HFFc6 (cell line): ENCODE measurements around the gene SEMA4F. TPM values are rescaled to one million over a fixed set of nuclear protein-coding genes. Genes with fewer than 3 reads are reported as not detected.
"Not testable (repeated sequence)": the region's sequence is repeated elsewhere in the genome, so short reads cannot be mapped to it uniquely, and the experiment has no call there.

Source experiments
- DNase-seq: peaks from one replicate; pipeline ENCODE4 v3.0.0-alpha.2; 2018
- H3K27ac Mint-ChIP-seq: 2 replicates; pipeline ENCODE4 v1.8.0; 2020; ENCODE audit warnings: mild to moderate bottlenecking, mixed read lengths
- H3K27me3 Mint-ChIP-seq: 2 replicates; pipeline ENCODE4 v1.8.0; 2021; ENCODE audit warnings: mild to moderate bottlenecking, moderate library complexity, mixed read lengths; ENCODE audit not compliant: insufficient read depth
- H3K36me3 Mint-ChIP-seq: 2 replicates; pipeline ENCODE4 v1.8.0; 2021; ENCODE audit warnings: low read depth, mixed read lengths
- H3K4me1 Mint-ChIP-seq: 2 replicates; pipeline ENCODE4 v1.8.0; 2020; ENCODE audit warnings: low read depth, mixed read lengths
- H3K4me3 Mint-ChIP-seq: 2 replicates; pipeline ENCODE4 v1.8.0; 2020; ENCODE audit warnings: mild to moderate bottlenecking, moderate library complexity, mixed read lengths
- H3K9me3 Mint-ChIP-seq: 2 replicates; pipeline ENCODE4 v1.8.0; 2020; ENCODE audit warnings: mild to moderate bottlenecking, mixed read lengths
- CTCF ChIP-seq: fragments of 200-600 bp; sonication (generic); IDR thresholded peaks from 2 replicates; pipeline ENCODE4 v1.5.0; 2021; ENCODE audit warnings: antibody characterized with exemption, mild to moderate bottlenecking
- total RNA-seq, 6 experiments: library from RNA; stranded (reverse); fragmentation: NEBNext Ultra II Directional; extraction: Animal tissue kit (Norgen Biotek cat#: 25700); gene quantifications; 2 replicates in 1 of 6; 3 replicates in 5 of 6; pipeline ENCODE4 v1.2.3, GENCODE V29; 2021

SEMA4F gene
- total RNA-seq, 6 experiments from 2014 or later, result 12.5 to 16.5 (median 14.4) TPM

GRCh38 chr2:74619651-74620297, 34.3 kb upstream of the SEMA4F start:
- H3K4me1 Mint-ChIP-seq, result peaks cover 5% of the 10 kb centered on the region; the same call in 1 of the 2 replicates
- no peak for DNase-seq
- no peak for TF ChIP-seq CTCF
- peaks cover 36% of the 10 kb centered on the region for H3K27me3 Mint-ChIP-seq
- no peak overlapping the region for H3K4me3 Mint-ChIP-seq
- H3K36me3 Mint-ChIP-seq, result no peaks in the 10 kb centered on the region
- H3K27ac Mint-ChIP-seq, result no peak overlapping the region
- no peaks in the 10 kb centered on the region for H3K9me3 Mint-ChIP-seq

- H3K4me3 Mint-ChIP-seq, result no peak overlapping the region
- peaks cover 27% of the 10 kb centered on the region for H3K27me3 Mint-ChIP-seq
- no peak for TF ChIP-seq CTCF
- H3K36me3 Mint-ChIP-seq, result no peaks in the 10 kb centered on the region
- no peaks in the 10 kb centered on the region for H3K9me3 Mint-ChIP-seq
- H3K27ac Mint-ChIP-seq, result no peak overlapping the region
- DNase-seq, result no peak
- peaks cover 9% of the 10 kb centered on the region; the same call in 1 of the 2 replicates for H3K4me1 Mint-ChIP-seq
Measured at GRCh38 chr2:74620671-74621070, 33.4 kb upstream of the SEMA4F start.

DNA sequence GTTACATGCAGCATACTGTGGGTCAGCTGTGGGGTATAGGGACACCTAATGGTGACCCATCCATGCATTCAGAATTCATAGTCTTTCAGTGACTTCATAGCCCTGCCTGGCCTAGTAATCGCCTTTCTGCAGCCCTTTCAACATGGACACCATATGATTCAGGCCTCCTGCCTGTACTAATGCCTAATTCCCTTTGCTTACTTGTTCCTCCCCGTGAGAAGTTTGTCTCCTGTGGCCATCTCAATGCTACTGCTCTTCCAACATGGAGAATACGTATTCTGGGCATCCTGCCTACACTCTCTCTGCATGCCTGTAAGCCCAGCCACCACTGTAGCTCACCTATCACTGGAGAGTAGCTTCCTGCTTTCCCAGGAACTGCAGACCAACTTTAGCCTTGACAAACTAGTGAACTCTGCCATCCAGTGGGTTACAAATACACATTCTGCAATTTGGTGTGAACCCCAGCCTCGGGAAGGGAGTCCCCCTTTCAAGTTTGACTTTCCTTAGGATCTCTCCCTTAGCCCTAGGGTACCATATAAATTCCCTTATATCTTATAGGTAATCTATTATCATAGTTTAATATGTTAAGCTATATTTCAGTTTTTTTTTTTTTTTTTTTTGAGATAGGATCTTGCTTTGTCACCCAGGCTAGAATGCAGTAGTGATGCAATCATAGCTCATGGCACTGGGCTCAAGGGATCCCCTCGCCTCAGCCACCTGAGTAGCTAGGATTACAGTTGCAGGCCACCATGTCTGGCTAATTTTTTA, 28.2 kb upstream of the SEMA4F start:
- no peak for DNase-seq
- H3K36me3 Mint-ChIP-seq, result no peaks in the 10 kb centered on the region
- H3K4me1 Mint-ChIP-seq, result peaks cover 7% of the 10 kb centered on the region; the same call in 1 of the 2 replicates
- H3K27me3 Mint-ChIP-seq, result peaks cover 4% of the 10 kb centered on the region
- TF ChIP-seq CTCF, result no peak
- no peak overlapping the region for H3K27ac Mint-ChIP-seq
- H3K9me3 Mint-ChIP-seq, result no peaks in the 10 kb centered on the region
- H3K4me3 Mint-ChIP-seq, result no peak overlapping the region

GRCh38 chr2:74628538-74629105, 25.4 kb upstream of the SEMA4F start:
- TF ChIP-seq CTCF, result no peak
- H3K9me3 Mint-ChIP-seq, result no peaks in the 10 kb centered on the region
- peaks cover 17% of the 10 kb centered on the region for H3K4me1 Mint-ChIP-seq
- no peak for DNase-seq
- H3K4me3 Mint-ChIP-seq, result no peak overlapping the region; the same call in 1 of the 2 replicates
- no peaks in the 10 kb centered on the region; the same call in none of the 2 replicates for H3K27me3 Mint-ChIP-seq
- H3K27ac Mint-ChIP-seq, result no peak overlapping the region
- no peaks in the 10 kb centered on the region for H3K36me3 Mint-ChIP-seq

GRCh38 chr2:74630454-74630853, 23.6 kb upstream of the SEMA4F start:
- not testable (repeated sequence) for H3K27me3 Mint-ChIP-seq, H3K4me3 Mint-ChIP-seq, H3K27ac Mint-ChIP-seq, DNase-seq, H3K36me3 Mint-ChIP-seq, H3K9me3 Mint-ChIP-seq
- H3K4me1 Mint-ChIP-seq, result peaks cover 15% of the 10 kb centered on the region
